HepG2 (cell line): ENCODE data around the gene METTL26. TPM values are rescaled to one million over a fixed set of nuclear protein-coding genes. Genes with fewer than 3 reads are reported as not detected.

Experiments used
- ARHGAP35 ChIP-seq: sonication (generic); formaldehyde crosslinking; IDR thresholded peaks from 2 replicates; pipeline ENCODE4 v1.9.0; 2022; ENCODE audit warnings: mild to moderate bottlenecking, inconsistent platforms, moderate library complexity, missing genetic modification reagents, borderline replicate concordance
- ATF7 ChIP-seq, 2 experiments: fragments of 450-650 bp in 1 of 2; sonication (generic) in 1 of 2; formaldehyde crosslinking in 1 of 2; IDR thresholded peaks; 2 replicates each; pipeline versions ENCODE4 v1.4.0 to v1.6.1; 2016 to 2020; ENCODE audit warnings: antibody characterized with exemption in 1 of 2, mild to moderate bottlenecking in 1 of 2, missing genetic modification reagents in 1 of 2
- FOXC1 ChIP-seq: sonication (generic); formaldehyde crosslinking; IDR thresholded peaks from 2 replicates; pipeline ENCODE4 v1.8.0; 2022; ENCODE audit warnings: mild to moderate bottlenecking, missing genetic modification reagents, borderline replicate concordance
- HOXD1 ChIP-seq: sonication (generic); formaldehyde crosslinking; IDR thresholded peaks from 2 replicates; pipeline ENCODE4 v1.5.0; 2020; ENCODE audit warnings: missing genetic modification reagents
- MED13 ChIP-seq: sonication (generic); formaldehyde crosslinking; IDR thresholded peaks from 2 replicates; pipeline ENCODE4 v1.5.0; 2020; ENCODE audit warnings: missing genetic modification reagents
- NFIC ChIP-seq: IDR thresholded peaks from 2 replicates; pipeline ENCODE4 v1.6.1; 2012; ENCODE audit warnings: mild to moderate bottlenecking, low read length, inconsistent platforms
- RFX1 ChIP-seq: fragments of 450-650 bp; IDR thresholded peaks from 2 replicates; pipeline ENCODE4 v1.6.1; 2017
- SOX6 ChIP-seq, 2 experiments: fragments of 450-650 bp in 1 of 2; sonication (generic) in 1 of 2; formaldehyde crosslinking in 1 of 2; IDR thresholded peaks; 2 replicates each; pipeline versions ENCODE4 v1.4.0 to v1.6.1; 2017 to 2020; ENCODE audit warnings: antibody characterized with exemption in 1 of 2, mild to moderate bottlenecking in 1 of 2, missing genetic modification reagents in 1 of 2
- WIZ ChIP-seq: sonication (generic); formaldehyde crosslinking; IDR thresholded peaks from 2 replicates; pipeline ENCODE4 v1.5.1; 2020; ENCODE audit warnings: mild to moderate bottlenecking, missing genetic modification reagents
- ZNF121 ChIP-seq: sonication (generic); formaldehyde crosslinking; IDR thresholded peaks from 2 replicates; pipeline ENCODE4 v1.5.0; 2020; ENCODE audit warnings: mild to moderate bottlenecking, missing genetic modification reagents
- ZNF292 ChIP-seq: sonication (generic); formaldehyde crosslinking; IDR thresholded peaks from 2 replicates; pipeline ENCODE4 v1.8.1; 2022; ENCODE audit warnings: mild to moderate bottlenecking, low read depth, missing genetic modification reagents, borderline replicate concordance
- ZNF430 ChIP-seq: sonication (generic); formaldehyde crosslinking; IDR thresholded peaks from 2 replicates; pipeline ENCODE4 v1.9.0; 2021; ENCODE audit warnings: mild to moderate bottlenecking, missing genetic modification reagents
- ZNF724P ChIP-seq: sonication (generic); formaldehyde crosslinking; IDR thresholded peaks from 2 replicates; pipeline ENCODE4 v1.8.0; 2022; ENCODE audit warnings: missing genetic modification reagents, borderline replicate concordance
- ZNF747 ChIP-seq: sonication (generic); formaldehyde crosslinking; IDR thresholded peaks from 2 replicates; pipeline ENCODE4 v1.8.1; 2023; ENCODE audit warnings: missing genetic modification reagents, mild to moderate bottlenecking, borderline replicate concordance
- ZNF891 ChIP-seq: sonication (generic); formaldehyde crosslinking; IDR thresholded peaks from 2 replicates; pipeline ENCODE4 v1.5.0; 2020; ENCODE audit warnings: mild to moderate bottlenecking, missing genetic modification reagents
- ZSCAN25 ChIP-seq: sonication (generic); formaldehyde crosslinking; IDR thresholded peaks from 2 replicates; pipeline ENCODE4 v1.8.0; 2022; ENCODE audit warnings: mild to moderate bottlenecking, missing genetic modification reagents
- polyA plus RNA-seq, 8 experiments: library from polyadenylated mRNA; depleted of rRNA in 3 of 8; stranded (reverse) in 7 of 8; unstranded in 1 of 8; fragments of >200 nt; fragmentation: Illumina TruSeq in 4 of 8; extraction: Trizol in 4 of 8; gene quantifications; 2 replicates each; pipeline versions ENCODE4 v1.2.1 to v1.2.3, GENCODE V29; 2011 to 2016; ENCODE audit warnings: low read depth in 4 of 8, missing spikeins in 1 of 8, mixed read lengths in 1 of 8; ENCODE audit not compliant: insufficient read depth in 1 of 8
- total RNA-seq, 5 experiments: library from RNA; depleted of rRNA; stranded (reverse); fragments of >200 nt; fragmentation: Illumina TruSeq; extraction: Trizol; gene quantifications; 2 replicates each; pipeline ENCODE4 v1.2.3, GENCODE V29; 2016; ENCODE audit warnings: low read depth in 1 of 5
- TF ChIP-seq, protein P1 (sequence below): fragments of 450-650 bp; IDR thresholded peaks from 2 replicates; pipeline ENCODE4 v1.6.1; 2016
- TF ChIP-seq, protein P2 (sequence below): sonication (generic); formaldehyde crosslinking; IDR thresholded peaks from 2 replicates; pipeline ENCODE4 v1.5.0; 2020; ENCODE audit warnings: mild to moderate bottlenecking, missing genetic modification reagents
- TF ChIP-seq, protein P3 (sequence below): sonication (generic); formaldehyde crosslinking; conservative IDR thresholded peaks from 2 replicates; pipeline ENCODE4 v1.4.0; 2020; ENCODE audit warnings: missing genetic modification reagents
- TF ChIP-seq, protein P4 (sequence below): sonication (generic); formaldehyde crosslinking; IDR thresholded peaks from 2 replicates; pipeline ENCODE4 v1.4.0; 2020; ENCODE audit warnings: mild to moderate bottlenecking, missing genetic modification reagents, borderline replicate concordance
- TF ChIP-seq, protein P5 (sequence below): sonication (generic); formaldehyde crosslinking; IDR thresholded peaks from 2 replicates; pipeline ENCODE4 v1.5.0; 2020; ENCODE audit warnings: missing genetic modification reagents, mild to moderate bottlenecking, borderline replicate concordance

The METTL26 gene
- total and polyA plus RNA-seq, 2 of the 13 experiments (the other 11 are each of a cell fraction or from before 2014, with no cell fraction given), result 65.5 to 70.1 TPM

DNA sequence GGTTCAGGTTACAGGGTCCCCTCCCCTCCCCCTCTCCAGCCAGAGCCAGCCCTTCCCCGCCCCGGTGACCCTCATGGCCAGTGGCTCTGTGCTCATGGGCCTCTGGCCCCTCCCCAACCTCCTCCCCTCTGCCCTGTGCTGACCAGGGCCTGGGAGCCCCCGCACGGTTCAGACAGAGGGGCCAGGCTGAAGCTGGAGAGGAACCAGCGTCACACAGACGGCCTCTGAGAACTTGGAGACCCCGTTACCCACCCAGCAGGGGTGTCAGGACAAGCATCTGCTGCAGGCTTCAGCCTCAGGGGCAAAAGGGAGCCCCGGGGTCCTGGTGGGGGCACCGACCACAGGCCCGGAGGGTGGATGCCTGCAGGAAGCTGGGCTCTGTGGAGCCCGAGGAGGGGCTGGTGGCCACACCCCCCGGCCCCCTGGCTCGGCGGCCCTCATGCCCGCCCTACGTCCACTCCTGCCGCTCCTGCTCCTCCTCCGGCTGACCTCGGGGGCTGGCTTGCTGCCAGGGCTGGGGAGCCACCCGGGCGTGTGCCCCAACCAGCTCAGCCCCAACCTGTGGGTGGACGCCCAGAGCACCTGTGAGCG is 5.2 kb downstream of the METTL26 start, which contains the start of gene WFIKKN1 (continued):
- TF ChIP-seq, protein P1, sequence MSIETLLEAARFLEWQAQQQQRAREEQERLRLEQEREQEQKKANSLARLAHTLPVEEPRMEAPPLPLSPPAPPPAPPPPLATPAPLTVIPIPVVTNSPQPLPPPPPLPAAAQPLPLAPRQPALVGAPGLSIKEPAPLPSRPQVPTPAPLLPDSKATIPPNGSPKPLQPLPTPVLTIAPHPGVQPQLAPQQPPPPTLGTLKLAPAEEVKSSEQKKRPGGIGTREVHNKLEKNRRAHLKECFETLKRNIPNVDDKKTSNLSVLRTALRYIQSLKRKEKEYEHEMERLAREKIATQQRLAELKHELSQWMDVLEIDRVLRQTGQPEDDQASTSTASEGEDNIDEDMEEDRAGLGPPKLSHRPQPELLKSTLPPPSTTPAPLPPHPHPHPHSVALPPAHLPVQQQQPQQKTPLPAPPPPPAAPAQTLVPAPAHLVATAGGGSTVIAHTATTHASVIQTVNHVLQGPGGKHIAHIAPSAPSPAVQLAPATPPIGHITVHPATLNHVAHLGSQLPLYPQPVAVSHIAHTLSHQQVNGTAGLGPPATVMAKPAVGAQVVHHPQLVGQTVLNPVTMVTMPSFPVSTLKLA, result no peak
- peak; percentile 72; the same call in 1 of the 2 replicates for TF ChIP-seq ZNF747
- no peak for TF ChIP-seq ATF7 (IDR thresholded peaks at IDR 0.05)
- TF ChIP-seq ATF7 (CRISPR knock-in tag; IDR thresholded peaks at IDR 0.05), result 0 out of 2 replicates have a peak, but pooled peaks have one; percentile 15
- TF ChIP-seq ARHGAP35 (CRISPR knock-in tag), result no peak
- TF ChIP-seq ZNF292 (CRISPR knock-in tag), result peak; percentile 35; the same call in 1 of the 2 replicates
- TF ChIP-seq HOXD1, result no peak
- no peak for TF ChIP-seq ZNF724P (CRISPR knock-in tag)
- no peak for TF ChIP-seq MED13
- no peak for TF ChIP-seq WIZ (CRISPR knock-in tag)
- TF ChIP-seq, protein P2, sequence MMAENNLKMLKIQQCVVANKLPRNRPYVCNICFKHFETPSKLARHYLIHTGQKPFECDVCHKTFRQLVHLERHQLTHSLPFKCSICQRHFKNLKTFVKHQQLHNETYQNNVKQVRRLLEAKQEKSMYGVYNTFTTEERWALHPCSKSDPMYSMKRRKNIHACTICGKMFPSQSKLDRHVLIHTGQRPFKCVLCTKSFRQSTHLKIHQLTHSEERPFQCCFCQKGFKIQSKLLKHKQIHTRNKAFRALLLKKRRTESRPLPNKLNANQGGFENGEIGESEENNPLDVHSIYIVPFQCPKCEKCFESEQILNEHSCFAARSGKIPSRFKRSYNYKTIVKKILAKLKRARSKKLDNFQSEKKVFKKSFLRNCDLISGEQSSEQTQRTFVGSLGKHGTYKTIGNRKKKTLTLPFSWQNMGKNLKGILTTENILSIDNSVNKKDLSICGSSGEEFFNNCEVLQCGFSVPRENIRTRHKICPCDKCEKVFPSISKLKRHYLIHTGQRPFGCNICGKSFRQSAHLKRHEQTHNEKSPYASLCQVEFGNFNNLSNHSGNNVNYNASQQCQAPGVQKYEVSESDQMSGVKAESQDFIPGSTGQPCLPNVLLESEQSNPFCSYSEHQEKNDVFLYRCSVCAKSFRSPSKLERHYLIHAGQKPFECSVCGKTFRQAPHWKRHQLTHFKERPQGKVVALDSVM (CRISPR knock-in tag), result peak; percentile 18; the same call in 1 of the 2 replicates
- TF ChIP-seq SOX6 (IDR thresholded peaks at IDR 0.05), result no peak
- 0 out of 2 replicates have a peak, but pooled peaks have one; percentile 9 for TF ChIP-seq SOX6 (CRISPR knock-in tag; IDR thresholded peaks at IDR 0.05)
- no peak for TF ChIP-seq RFX1
- TF ChIP-seq, protein P3, sequence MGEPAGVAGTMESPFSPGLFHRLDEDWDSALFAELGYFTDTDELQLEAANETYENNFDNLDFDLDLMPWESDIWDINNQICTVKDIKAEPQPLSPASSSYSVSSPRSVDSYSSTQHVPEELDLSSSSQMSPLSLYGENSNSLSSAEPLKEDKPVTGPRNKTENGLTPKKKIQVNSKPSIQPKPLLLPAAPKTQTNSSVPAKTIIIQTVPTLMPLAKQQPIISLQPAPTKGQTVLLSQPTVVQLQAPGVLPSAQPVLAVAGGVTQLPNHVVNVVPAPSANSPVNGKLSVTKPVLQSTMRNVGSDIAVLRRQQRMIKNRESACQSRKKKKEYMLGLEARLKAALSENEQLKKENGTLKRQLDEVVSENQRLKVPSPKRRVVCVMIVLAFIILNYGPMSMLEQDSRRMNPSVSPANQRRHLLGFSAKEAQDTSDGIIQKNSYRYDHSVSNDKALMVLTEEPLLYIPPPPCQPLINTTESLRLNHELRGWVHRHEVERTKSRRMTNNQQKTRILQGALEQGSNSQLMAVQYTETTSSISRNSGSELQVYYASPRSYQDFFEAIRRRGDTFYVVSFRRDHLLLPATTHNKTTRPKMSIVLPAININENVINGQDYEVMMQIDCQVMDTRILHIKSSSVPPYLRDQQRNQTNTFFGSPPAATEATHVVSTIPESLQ, result no peak
- peak; percentile 78; the same call in 1 of the 2 replicates for TF ChIP-seq ZSCAN25 (CRISPR knock-in tag)
- peak; percentile 63; the same call in 1 of the 2 replicates for TF ChIP-seq FOXC1 (CRISPR knock-in tag)
- peak; percentile 40; the same call in 1 of the 2 replicates for TF ChIP-seq ZNF891 (CRISPR knock-in tag)
- TF ChIP-seq ZNF430 (CRISPR knock-in tag), result no peak; the same call in 1 of the 2 replicates
- TF ChIP-seq, protein P4, sequence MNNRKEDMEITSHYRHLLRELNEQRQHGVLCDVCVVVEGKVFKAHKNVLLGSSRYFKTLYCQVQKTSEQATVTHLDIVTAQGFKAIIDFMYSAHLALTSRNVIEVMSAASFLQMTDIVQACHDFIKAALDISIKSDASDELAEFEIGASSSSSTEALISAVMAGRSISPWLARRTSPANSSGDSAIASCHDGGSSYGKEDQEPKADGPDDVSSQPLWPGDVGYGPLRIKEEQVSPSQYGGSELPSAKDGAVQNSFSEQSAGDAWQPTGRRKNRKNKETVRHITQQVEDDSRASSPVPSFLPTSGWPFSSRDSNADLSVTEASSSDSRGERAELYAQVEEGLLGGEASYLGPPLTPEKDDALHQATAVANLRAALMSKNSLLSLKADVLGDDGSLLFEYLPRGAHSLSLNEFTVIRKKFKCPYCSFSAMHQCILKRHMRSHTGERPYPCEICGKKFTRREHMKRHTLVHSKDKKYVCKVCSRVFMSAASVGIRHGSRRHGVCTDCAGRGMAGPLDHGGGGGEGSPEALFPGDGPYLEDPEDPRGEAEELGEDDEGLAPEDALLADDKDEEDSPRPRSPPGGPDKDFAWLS, result peak; percentile 83; the same call in 1 of the 2 replicates
- no peak for TF ChIP-seq ZNF121 (CRISPR knock-in tag)
- no peak for TF ChIP-seq NFIC
- TF ChIP-seq, protein P5, sequence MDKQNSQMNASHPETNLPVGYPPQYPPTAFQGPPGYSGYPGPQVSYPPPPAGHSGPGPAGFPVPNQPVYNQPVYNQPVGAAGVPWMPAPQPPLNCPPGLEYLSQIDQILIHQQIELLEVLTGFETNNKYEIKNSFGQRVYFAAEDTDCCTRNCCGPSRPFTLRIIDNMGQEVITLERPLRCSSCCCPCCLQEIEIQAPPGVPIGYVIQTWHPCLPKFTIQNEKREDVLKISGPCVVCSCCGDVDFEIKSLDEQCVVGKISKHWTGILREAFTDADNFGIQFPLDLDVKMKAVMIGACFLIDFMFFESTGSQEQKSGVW (CRISPR knock-in tag), result no peak
